HepG2 (cell line): ENCODE data around the gene GRK4. TPM values are rescaled to one million over a fixed set of nuclear protein-coding genes. Genes with fewer than 3 reads are reported as not detected.

Source experiments
- AGO2 ChIP-seq: fragments of 200-400 bp; formaldehyde crosslinking; optimal IDR thresholded peaks from 2 replicates; pipeline ENCODE3; 2017; ENCODE audit warnings: mild to moderate bottlenecking, low read depth, low read length, moderate library complexity
- ARID3A ChIP-seq: IDR thresholded peaks from 2 replicates; pipeline ENCODE4 v1.6.1; 2012; ENCODE audit warnings: low read depth, low read length, improper control_type of control experiment
- ATF6 ChIP-seq: sonication (generic); formaldehyde crosslinking; conservative IDR thresholded peaks from 2 replicates; pipeline ENCODE4 v1.4.0; 2020; ENCODE audit warnings: missing genetic modification reagents
- ATF7 ChIP-seq, 2 experiments: fragments of 450-650 bp in 1 of 2; sonication (generic) in 1 of 2; formaldehyde crosslinking in 1 of 2; IDR thresholded peaks; 2 replicates each; pipeline versions ENCODE4 v1.4.0 to v1.6.1; 2016 to 2020; ENCODE audit warnings: antibody characterized with exemption in 1 of 2, mild to moderate bottlenecking in 1 of 2, missing genetic modification reagents in 1 of 2
- BCL6 ChIP-seq: IDR thresholded peaks from 2 replicates; pipeline ENCODE4 v1.6.1; 2016; ENCODE audit warnings: missing genetic modification reagents, missing compliant biosample characterization
- BRCA1 ChIP-seq: sonication (generic); formaldehyde crosslinking; IDR thresholded peaks from 2 replicates; pipeline ENCODE4 v1.4.0; 2020; ENCODE audit warnings: missing genetic modification reagents
- CBX2 ChIP-seq, 2 experiments: fragments of 200-600 bp in 1 of 2; sonication (generic); formaldehyde crosslinking in 1 of 2; IDR thresholded peaks; 2 replicates each; pipeline versions ENCODE4 v1.7.0 to v1.8.1; 2018 to 2022; ENCODE audit warnings: low read depth in 2 of 2, low read length in 1 of 2, mild to moderate bottlenecking in 1 of 2, missing genetic modification reagents in 1 of 2
- GPN1 ChIP-seq: sonication (generic); formaldehyde crosslinking; IDR thresholded peaks from 2 replicates; pipeline ENCODE4 v1.5.1; 2020; ENCODE audit warnings: missing genetic modification reagents, borderline replicate concordance
- HNRNPL ChIP-seq: fragments of 200-400 bp; formaldehyde crosslinking; IDR thresholded peaks from 2 replicates; pipeline ENCODE4 v1.6.1; 2017; ENCODE audit warnings: mild to moderate bottlenecking, low read depth, low read length
- KDM6A ChIP-seq: IDR thresholded peaks from 2 replicates; pipeline ENCODE4 v1.6.1; 2016; ENCODE audit warnings: low read depth
- MEIS2 ChIP-seq: sonication (generic); formaldehyde crosslinking; IDR thresholded peaks from 2 replicates; pipeline ENCODE4 v1.9.0; 2021; ENCODE audit warnings: mild to moderate bottlenecking, missing genetic modification reagents
- PITX1 ChIP-seq: sonication (generic); formaldehyde crosslinking; IDR thresholded peaks from 2 replicates; pipeline ENCODE4 v1.5.1; 2020; ENCODE audit warnings: mild to moderate bottlenecking, missing genetic modification reagents
- SUZ12 ChIP-seq: fragments of 150-350 bp; IDR thresholded peaks from 2 replicates; pipeline ENCODE4 v1.6.1; 2014; ENCODE audit warnings: low read depth, low read length
- TBX2 ChIP-seq: sonication (generic); formaldehyde crosslinking; IDR thresholded peaks from 2 replicates; pipeline ENCODE4 v1.5.0; 2020; ENCODE audit warnings: missing genetic modification reagents, mild to moderate bottlenecking, borderline replicate concordance
- THYN1 ChIP-seq: sonication (generic); formaldehyde crosslinking; IDR thresholded peaks from 2 replicates; pipeline ENCODE4 v1.8.1; 2023; ENCODE audit warnings: low read depth, mild to moderate bottlenecking, moderate library complexity, missing genetic modification reagents, borderline replicate concordance
- ZNF143 ChIP-seq: sonication (generic); formaldehyde crosslinking; IDR thresholded peaks from 2 replicates; pipeline ENCODE4 v1.4.0; 2020; ENCODE audit warnings: missing genetic modification reagents
- ZNF343 ChIP-seq: sonication (generic); formaldehyde crosslinking; IDR thresholded peaks from 2 replicates; pipeline ENCODE4 v1.4.0; 2020; ENCODE audit warnings: mild to moderate bottlenecking, missing genetic modification reagents
- ZNF414 ChIP-seq: sonication (generic); formaldehyde crosslinking; IDR thresholded peaks from 2 replicates; pipeline ENCODE4 v1.5.0; 2020; ENCODE audit warnings: missing genetic modification reagents
- ZNF75D ChIP-seq: sonication (generic); formaldehyde crosslinking; IDR thresholded peaks from 2 replicates; pipeline ENCODE4 v1.8.1; 2023; ENCODE audit warnings: missing genetic modification reagents, mild to moderate bottlenecking, borderline replicate concordance
- polyA plus RNA-seq, 8 experiments: library from polyadenylated mRNA; depleted of rRNA in 3 of 8; stranded (reverse) in 7 of 8; unstranded in 1 of 8; fragments of >200 nt; fragmentation: Illumina TruSeq in 4 of 8; extraction: Trizol in 4 of 8; gene quantifications; 2 replicates each; pipeline versions ENCODE4 v1.2.1 to v1.2.3, GENCODE V29; 2011 to 2016; ENCODE audit warnings: low read depth in 4 of 8, missing spikeins in 1 of 8, mixed read lengths in 1 of 8; ENCODE audit not compliant: insufficient read depth in 1 of 8
- total RNA-seq, 5 experiments: library from RNA; depleted of rRNA; stranded (reverse); fragments of >200 nt; fragmentation: Illumina TruSeq; extraction: Trizol; gene quantifications; 2 replicates each; pipeline ENCODE4 v1.2.3, GENCODE V29; 2016; ENCODE audit warnings: low read depth in 1 of 5
- TF ChIP-seq, protein P1 (sequence below): IDR thresholded peaks from 2 replicates; pipeline ENCODE4 v1.6.1; 2016; ENCODE audit warnings: mild to moderate bottlenecking, missing biosample characterization, missing genetic modification reagents
- TF ChIP-seq, protein P2 (sequence below): sonication (generic); formaldehyde crosslinking; IDR thresholded peaks from 2 replicates; pipeline ENCODE4 v1.4.0; 2020; ENCODE audit warnings: mild to moderate bottlenecking, low read depth, missing genetic modification reagents
- TF ChIP-seq, protein P3 (sequence below): fragments of 450-650 bp; IDR thresholded peaks from 2 replicates; pipeline ENCODE4 v1.6.1; 2017

The GRK4 gene
- total and polyA plus RNA-seq, 2 of the 13 experiments (the other 11 are each of a cell fraction or from before 2014, with no cell fraction given) = 1.8 to 2.0 TPM

- TF ChIP-seq BRCA1 (CRISPR knock-in tag) (no peak), ATF7 (IDR thresholded peaks at IDR 0.05) (no peak), ATF7 (CRISPR knock-in tag; IDR thresholded peaks at IDR 0.05) (no peak), HNRNPL (0 out of 2 replicates have a peak, but pooled peaks have one; percentile 7), SUZ12 (no peak), ZNF75D (no peak), ZNF414 (CRISPR knock-in tag) (no peak), ZNF143 (CRISPR knock-in tag) (no peak), MEIS2 (CRISPR knock-in tag) (no peak), GPN1 (CRISPR knock-in tag) (no peak), PITX1 (CRISPR knock-in tag) (0 out of 2 replicates have a peak, but pooled peaks have one; percentile 16), TBX2 (CRISPR knock-in tag) (no peak), BCL6 (no peak), THYN1 (CRISPR knock-in tag) (no peak), ATF6 (CRISPR knock-in tag) (no peak), ZNF343 (CRISPR knock-in tag) (no peak), ARID3A (no peak), AGO2 (peak; percentile 72), CBX2 (IDR thresholded peaks at IDR 0.05; ENCODE audit: low read depth, low read length) (no peak), CBX2 (CRISPR knock-in tag; IDR thresholded peaks at IDR 0.05; ENCODE audit: low read depth) (no peak), KDM6A (no peak)
- TF ChIP-seq, protein P1, sequence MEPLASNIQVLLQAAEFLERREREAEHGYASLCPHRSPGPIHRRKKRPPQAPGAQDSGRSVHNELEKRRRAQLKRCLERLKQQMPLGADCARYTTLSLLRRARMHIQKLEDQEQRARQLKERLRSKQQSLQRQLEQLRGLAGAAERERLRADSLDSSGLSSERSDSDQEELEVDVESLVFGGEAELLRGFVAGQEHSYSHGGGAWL = peak; percentile 65; the same call in 1 of the 2 replicates
- TF ChIP-seq, protein P2, sequence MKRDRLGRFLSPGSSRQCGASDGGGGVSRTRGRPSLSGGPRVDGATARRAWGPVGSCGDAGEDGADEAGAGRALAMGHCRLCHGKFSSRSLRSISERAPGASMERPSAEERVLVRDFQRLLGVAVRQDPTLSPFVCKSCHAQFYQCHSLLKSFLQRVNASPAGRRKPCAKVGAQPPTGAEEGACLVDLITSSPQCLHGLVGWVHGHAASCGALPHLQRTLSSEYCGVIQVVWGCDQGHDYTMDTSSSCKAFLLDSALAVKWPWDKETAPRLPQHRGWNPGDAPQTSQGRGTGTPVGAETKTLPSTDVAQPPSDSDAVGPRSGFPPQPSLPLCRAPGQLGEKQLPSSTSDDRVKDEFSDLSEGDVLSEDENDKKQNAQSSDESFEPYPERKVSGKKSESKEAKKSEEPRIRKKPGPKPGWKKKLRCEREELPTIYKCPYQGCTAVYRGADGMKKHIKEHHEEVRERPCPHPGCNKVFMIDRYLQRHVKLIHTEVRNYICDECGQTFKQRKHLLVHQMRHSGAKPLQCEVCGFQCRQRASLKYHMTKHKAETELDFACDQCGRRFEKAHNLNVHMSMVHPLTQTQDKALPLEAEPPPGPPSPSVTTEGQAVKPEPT (CRISPR knock-in tag) = no peak
- TF ChIP-seq, protein P3, sequence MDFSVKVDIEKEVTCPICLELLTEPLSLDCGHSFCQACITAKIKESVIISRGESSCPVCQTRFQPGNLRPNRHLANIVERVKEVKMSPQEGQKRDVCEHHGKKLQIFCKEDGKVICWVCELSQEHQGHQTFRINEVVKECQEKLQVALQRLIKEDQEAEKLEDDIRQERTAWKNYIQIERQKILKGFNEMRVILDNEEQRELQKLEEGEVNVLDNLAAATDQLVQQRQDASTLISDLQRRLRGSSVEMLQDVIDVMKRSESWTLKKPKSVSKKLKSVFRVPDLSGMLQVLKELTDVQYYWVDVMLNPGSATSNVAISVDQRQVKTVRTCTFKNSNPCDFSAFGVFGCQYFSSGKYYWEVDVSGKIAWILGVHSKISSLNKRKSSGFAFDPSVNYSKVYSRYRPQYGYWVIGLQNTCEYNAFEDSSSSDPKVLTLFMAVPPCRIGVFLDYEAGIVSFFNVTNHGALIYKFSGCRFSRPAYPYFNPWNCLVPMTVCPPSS = no peak
Measured at GRCh38 chr4:2933566-2934076, 29.8 kb upstream of the GRK4 start (continued).
